DMS114 treated with DMSO at 0.1 percent for 48 hours (cell line): ENCODE measurements around the gene PPP2R3B.
"Not testable (repeated sequence)": the region's sequence is repeated elsewhere in the genome, so short reads cannot be mapped to it uniquely, and the experiment has no call there.

Source experiments
- DNase-seq: peaks from one replicate; lab custom pipeline; 2025; ENCODE audit not compliant: unreplicated experiment; lab: John Stamatoyannopoulos, UW

PPP2R3B gene, protein sequence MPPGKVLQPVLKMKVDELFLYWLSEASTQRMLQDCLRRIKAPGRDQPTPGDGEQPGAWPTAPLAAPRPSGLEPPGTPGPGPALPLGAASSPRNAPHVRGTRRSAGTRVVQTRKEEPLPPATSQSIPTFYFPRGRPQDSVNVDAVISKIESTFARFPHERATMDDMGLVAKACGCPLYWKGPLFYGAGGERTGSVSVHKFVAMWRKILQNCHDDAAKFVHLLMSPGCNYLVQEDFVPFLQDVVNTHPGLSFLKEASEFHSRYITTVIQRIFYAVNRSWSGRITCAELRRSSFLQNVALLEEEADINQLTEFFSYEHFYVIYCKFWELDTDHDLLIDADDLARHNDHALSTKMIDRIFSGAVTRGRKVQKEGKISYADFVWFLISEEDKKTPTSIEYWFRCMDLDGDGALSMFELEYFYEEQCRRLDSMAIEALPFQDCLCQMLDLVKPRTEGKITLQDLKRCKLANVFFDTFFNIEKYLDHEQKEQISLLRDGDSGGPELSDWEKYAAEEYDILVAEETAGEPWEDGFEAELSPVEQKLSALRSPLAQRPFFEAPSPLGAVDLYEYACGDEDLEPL

DNA sequence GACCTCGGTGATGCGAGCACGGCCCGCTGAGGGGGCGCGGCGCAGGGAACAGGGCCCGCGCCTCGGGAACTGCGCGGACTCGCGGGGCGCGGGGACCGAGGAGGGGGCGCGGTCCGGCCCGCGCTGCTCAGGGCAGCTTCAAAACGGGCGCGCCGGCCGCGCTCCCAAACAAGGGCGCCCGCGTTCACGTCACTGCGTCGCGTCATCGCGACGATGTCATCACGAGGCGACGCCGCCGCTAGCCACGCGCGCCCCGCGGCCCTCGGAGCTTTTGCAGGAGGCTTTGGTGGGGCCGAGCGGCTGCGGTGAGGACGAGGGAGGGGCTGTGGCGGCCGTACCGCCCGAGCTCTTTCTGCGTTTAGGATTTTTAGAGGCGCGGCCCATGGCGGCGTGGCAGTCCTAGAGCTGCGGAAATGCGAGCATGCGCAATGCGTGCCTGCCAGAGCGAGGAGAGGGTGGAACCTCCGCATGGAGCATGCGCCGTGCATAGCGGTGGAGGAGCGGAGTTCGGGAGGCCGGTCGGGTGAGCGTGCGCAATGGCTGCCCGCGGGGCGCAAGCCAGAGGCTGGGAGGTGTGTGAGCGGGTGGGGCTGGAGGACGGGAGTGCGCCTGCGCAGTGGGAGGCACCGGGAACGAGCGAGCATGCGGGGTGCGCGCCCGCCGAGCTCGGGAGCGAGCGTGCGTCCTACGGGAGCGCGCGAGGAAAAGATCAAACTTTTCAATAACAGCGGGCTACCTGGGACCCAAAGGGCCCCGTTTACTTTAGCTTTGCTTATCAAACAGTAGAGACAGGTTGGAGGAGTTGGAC lies at the start of gene PPP2R3B:
Gene PPP2R3B (minus strand): TSS at position 140 of the 808 bp plus-strand sequence. CDS start 216 bp downstream, outside the sequence.
- no peak for DNase-seq

DNA sequence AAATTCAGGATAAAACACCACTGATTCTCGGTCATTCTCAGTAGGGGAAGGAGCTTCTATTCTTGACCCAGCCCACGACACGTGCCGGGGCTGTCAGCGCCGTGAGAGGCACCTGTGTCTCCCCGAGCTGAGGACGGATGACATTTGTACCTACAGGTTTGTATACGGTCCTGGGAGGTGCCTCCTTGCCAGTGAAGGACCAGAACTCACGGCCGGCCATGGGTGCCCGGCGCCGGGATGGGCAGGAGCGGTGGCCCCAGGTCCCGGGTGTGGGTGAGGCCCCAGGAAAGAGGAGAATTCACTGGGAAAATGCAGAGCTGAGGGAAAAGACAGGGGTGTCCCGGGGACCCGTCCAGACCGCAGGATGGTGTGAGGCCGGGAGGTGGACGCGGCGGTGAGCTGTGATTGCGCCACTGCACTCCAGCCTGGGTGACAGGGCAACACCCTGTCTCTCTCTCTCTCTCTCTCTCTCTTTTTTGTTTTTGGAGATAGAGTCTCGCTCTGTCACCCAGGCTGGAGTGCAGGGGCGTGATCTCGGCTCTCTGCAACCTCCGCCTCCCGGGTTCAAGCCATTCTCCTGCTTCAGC lies 48.9 kb upstream of the PPP2R3B start:
- DNase-seq, result no peak

DNA sequence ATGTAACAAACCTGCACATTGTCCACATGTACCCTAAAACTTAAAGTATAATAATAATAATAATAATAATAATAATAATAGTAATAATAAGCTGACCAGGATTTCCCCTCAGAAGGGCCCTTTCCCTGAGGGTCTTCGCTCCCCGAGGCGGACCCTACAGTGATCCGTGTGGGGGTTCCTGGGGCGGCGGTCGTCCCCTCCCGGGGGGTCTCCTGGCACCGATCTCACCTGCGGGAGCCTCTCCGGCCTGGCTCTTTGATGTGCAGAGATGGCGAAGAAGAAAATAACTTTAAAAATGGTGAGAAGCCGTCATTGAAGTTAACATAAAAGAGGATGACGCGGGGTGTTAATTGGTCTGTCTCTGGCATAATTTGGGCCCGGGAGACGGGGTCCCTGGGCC lies 48.2 kb upstream of the PPP2R3B start:
- no peak for DNase-seq

DNA sequence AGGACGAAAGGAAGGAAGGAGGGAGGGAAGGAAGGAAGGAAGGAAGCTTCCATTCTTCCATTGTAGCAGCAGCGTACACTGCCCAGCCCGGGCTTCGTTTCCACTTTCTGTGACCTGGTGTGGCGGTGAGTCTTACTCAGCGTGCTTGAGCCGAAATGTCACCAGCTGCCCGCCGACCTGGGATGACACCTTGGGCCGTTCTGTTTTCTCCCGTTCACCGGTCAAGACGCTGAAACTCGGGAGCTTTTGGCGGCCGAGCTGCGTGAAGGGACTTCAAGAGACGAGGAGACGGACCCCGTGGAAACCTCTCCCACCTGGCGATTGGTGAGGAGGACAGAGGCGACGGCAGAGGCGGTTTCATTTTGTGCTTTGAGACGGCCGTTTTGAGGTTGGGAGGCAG lies 47.1 kb upstream of the PPP2R3B start:
- DNase-seq, result no peak

DNA sequence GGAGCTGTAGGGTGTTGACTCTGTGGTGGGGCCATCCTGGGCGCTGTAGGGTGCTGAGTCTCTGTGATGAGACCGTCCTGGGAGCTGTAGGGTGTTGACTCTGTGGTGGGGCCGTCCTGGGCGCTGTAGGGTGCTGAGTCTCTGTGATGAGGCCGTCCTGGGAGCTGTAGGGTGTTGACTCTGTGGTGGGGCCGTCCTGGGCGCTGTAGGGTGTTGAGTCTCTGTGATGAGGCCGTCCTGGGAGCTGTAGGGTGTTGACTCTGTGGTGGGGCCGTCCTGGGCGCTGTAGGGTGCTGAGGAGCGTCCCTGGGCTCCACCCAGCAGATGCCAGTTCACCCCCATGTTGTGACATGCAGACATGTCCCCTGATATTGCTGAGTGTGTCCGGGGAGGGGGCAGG lies 46.0 kb upstream of the PPP2R3B start:
- DNase-seq, result not testable (repeated sequence)

DNA sequence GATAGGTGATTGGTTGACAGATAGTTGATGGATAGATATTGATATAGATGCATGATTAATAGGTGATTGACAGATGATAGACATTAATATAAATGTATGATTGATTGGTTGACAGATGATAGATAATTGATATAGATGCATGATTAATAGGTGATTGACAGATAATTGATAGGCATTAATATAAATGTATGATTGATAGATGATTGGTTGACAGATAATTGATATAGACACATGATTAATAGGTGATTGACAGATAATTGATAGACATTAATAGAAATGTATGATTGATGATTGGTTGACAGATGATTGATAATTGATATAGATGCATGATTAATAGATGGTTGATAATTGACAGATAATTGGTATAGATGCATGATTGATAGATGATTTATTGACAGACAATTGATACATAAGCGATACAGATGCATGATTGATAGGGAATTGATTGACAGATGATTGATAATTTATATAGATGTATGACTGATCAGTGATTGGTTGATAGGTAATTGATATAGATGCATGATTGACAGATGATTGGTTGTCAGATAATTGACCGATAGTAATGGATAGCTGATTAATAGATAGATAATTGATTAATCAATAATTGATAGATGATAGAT lies 44.9 kb upstream of the PPP2R3B start:
- DNase-seq, result no peak

DNA sequence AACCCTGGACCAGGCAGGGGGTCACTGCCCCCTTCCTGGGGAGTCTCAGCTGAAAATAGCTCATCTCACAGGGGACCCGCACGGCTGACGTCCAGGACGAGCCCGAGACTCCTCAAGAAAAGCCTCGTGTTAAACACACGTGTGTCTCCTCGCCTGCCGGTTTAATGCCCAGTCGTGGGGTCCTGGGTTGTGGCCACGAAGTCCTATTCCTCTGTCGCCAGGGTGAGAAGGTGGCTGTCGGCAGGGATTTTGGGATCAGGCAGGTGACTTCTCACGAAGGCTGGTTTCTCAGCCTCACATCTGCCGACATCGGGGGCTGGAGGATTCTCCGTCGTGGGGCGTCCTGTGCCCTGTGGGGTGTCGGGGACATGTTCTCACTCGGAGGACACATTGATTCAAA lies 44.3 kb upstream of the PPP2R3B start:
- no peak for DNase-seq

DNA sequence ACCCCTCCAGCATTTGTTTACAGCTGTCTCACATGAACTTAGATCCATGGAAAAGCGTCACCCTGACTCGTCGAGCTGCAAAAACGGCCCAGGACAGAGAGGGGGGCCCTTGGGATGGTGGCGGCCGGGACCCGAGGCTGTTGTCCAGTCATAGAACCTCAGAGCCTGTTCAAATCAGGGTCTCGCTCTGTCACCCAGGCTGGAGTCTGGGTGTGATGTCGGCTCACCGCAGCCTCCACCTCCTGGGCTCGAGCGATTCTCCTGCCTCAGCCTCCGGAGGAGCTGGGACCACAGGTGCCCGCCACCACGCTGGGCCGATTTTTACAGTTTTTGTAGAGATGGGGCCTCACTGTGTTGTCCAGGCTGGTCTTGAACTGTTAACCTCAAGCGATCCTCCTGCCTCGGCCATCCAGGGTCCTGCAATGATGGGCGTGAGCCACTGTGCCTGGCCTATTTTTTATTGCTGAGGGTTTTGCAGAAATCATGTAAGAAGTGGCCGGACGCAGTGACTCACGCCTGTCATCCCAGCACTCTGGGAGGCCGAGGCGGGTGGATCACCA lies 42.6 kb upstream of the PPP2R3B start:
- no peak for DNase-seq

DNA sequence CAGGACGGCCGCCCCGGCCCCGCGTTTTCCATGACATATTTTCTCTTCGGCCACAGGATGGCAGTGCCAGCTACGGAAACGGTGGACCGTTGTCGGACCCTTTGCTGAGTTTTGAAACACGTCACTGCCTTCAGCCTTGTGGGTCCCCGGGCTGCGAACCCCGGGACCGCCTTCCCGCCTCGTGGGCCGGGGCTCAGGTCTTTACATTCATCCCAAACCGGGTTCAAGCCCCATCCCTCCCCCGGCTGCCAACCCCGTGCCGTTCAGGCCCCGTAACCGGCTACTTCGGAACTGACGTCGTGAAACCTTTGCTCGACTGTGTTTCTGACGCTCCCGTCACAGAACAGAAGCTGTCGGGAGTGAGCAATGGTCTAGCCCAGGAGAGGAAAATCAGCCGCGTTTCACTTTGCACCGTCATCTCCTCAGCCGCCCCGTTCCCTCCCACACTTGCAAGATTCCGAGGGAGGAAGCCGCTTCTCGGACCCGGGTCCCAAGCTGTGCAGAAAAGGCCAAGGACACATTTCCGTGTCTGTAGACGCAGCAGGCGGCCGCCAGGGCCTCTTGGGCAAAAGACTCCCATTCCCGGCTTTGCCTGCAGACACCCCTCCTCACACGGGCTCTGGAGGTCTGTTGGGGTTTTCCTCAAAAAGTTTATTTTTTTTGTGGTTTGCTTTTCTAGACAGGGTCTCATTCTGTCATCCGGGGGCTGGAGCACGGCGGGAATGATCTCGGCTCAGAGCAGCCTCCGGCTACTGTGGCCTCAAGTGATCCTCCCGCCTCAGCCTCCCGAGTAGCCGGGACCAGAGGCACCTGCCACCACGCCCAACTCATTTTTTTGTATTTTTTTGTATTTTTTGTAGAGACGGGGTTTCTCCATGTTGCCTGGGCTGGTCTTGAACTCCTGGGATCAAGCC lies 41.4 kb upstream of the PPP2R3B start:
- DNase-seq, result no peak

DNA sequence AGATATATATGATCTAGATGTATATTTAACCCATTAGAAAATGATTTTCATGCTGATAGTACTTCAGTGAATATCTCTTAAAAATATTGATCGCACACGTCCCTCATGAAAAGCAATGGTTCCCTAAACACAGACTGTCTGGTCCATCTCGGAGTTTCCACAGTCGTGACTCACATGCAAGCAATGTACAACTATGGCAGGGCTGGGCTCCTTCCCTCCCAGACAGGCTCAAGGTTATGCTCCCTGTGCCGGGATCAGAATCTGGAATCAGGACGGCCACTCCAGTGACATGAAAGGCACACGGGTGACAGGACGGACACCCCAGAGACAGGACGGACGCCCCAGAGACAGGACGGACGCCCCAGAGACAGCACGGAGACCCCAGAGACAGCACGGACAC lies 40.2 kb upstream of the PPP2R3B start:
- DNase-seq, result no peak

DNA sequence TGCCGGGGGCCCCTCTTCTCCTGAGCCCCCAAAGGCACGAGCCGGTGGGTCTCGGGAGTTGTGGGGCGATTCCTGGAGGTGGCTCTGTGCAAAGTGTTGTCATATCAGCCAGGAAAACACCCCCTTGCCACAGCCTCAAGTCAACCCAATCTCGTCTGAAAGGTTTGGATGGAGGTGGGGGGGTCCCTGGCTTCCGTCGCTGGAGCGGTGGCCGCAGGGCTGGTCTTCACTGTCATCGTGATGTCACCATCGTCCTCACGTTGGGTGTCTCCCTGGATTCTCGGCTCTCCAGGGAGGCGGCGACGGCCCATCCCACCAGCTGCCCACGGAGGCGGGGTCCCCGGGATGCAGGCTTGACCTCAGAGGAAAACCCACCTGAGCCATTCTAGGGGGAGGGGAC lies 38.3 kb upstream of the PPP2R3B start:
- DNase-seq, result no peak

DNA sequence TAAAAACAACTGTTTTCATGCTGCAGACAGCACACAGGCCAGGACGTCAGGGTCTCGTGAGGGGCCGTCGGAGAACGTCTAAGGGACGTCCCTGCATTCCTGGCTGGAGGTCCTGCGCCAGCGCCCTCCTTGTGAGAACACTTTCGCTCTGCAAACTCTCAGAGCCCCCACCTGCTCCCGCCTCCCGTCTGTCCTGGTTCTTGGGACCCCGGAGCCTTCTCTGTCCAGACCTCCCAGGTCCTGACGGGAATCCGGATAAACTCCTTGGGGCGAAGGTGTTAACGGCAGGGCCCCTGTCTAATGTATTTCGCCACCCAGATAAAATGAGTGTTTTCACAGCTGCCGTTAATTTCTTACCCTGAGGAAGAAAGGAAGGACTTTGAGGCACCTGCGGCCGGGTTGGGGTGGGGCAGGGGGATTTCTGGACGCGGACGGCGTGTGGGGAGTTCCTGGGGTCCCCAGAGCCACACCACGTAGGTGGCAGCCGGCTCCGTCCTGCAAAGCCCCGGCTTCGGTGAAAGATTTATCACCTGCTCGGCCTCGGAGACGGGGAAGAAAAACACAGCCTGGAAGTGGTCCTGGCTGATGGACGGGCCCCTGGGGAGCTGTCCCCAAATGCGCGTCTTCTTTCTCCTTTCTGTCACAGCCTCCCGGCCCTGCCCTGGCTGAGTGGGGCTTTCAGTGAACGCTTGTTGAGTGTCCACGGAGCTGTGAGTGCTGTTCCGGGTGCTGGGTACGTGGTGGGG lies 35.1 kb upstream of the PPP2R3B start:
- DNase-seq, result no peak

DNA sequence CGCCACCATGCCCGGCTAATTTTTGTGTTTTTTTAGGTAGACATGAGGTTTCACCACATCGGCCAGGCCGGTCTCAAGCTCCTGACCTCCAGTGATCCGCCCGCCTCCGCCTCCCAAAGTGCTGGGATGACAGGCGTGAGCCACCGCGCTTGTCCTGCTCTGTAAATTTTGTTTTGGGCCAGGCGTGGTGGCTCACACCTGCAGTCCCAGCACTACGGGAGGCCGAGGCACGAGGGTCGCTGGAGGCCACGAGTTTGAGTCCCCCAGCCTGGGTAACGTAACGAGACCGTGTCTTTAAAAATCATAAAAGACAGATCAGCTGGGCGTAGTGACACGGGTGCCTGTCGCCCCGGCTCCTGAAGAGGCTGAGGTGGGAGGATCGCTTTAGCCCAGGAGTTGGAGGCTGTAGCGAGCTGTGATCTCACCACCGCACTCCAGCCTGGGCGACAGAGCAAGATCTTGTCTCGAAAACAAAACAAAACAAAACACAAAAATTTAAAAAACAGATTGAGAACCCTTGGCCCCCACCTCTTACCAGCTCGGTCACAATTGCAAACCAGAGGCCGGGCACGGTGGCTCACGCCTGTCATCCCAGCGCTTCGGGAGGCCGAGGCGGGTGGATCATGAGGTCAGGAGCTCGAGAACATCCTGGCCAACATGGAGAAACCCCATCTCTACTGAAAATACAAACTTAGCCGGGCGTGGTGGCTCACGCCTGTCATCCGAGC lies 34.0 kb upstream of the PPP2R3B start:
- DNase-seq, result no peak

DNA sequence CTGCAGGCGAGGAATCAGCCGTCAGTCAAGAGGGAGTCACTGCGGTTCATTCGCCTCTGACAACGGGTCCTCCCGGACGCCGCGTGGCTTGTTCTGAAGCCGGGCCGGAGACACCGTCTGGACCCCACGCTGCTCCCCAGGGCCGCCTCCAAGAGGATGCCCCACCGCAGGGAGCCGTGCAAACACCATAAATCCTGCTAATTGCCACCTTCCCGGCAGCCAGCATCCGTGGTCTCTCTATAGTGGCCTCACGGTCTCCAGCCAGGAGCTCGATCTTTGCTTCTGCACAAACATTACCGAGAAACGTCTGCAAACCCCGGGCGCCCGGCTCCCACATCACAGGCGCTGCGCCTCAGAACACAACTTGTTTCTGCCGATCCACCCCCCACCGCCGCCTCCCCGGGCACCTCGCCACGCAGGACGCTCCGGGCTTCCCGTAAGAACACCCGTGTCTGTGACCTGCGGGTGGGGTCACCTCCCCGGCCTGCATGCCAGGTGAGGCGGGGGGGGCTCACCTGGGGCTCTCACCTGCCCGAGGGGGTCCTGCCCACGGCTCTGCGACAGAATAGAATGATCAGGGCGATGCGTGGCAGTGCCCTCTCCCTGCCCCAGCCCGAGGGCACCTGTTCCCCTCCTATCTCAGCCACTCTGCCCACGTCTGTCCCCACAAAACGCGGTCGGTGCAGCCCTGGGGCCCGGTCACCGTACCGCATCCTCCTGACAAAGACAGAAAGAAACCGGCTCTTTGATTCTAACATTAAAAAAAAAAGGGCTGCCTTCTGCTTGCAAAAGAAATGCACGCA lies 32.4 kb upstream of the PPP2R3B start:
- no peak for DNase-seq

DNA sequence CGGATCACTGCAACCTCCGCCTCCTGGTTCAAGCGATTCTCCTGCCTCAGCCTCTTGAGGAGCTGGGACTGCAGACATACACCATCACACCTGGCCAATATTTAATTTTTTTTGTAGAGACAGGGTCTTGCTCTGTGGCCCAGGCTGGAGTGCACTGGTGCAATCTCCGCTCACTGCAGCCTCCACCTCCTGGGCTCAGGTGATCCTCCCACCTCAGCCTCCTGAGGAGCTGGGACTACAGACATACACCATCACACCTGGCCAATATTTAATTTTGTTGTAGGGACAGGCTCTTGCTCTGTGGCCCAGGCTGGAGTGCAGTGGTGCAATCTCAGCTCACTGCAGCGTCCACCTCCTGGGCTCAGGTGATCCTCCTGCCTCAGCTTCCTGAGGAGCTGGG lies 28.8 kb upstream of the PPP2R3B start:
- not testable (repeated sequence) for DNase-seq

DNA sequence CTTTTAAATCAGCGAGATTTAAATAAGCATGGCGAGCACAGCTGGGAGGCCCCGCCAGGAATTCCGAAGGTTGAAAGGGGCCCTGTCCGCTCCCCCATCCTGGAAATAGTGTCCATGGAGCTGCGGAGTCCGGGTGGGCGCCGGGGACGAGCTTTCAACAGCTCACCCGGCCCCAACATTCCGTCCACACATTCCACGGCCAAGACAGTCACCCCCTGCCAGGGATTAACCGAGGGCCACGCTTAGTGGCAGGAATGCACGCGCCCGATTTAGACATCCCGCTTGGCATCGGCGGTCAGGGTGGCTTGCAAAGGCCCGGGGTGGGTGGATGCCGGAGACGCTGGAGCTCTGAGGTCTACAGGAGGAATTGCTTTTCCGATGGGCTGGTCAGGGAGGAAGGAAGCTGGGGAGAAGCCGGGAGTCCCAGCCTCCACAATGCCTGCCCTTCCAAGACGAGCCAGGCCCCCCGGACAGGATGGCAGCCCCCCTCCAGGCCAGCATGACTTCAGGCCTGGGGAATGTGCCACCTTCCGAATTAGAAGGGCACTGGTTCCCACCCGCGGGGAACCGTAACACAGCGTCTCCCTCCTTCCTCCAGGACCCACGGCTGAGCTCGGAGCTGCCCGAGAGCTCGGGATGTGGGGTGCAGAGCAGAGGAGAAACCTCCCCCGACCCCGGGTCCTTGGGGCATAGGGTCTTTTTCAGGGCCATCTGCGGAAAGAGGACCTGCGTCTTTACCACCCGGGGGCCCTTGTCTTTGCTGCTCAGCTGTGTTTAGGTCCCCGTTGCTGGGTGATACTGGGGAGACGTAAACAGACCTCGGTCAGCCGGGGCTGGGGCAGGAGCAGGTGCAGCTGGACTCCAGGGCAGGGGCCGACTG lies 26.9 kb upstream of the PPP2R3B start:
- DNase-seq, result no peak

DNA sequence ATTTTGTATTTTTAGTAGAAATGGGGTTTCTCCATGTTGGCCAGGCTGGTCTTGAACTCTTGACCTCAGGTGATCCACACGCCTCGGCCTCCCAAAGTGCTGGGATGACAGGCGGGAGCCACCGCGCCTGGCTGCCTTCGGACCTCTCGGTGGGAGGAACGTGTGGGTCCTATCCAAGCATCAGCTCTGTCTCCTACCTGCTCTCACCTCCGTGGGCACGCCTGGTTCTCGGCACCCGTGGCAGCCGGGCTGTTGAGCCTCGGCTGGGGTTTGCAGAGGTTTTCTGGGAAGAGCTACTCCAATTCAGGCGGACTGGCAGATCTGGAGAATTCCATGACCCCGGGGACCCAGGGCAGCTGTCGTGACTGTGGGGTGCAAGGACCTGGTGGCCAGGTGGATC lies 23.6 kb upstream of the PPP2R3B start:
- no peak for DNase-seq
